MCF 10A (cell line): ENCODE results near the gene PTH1R. TPM values are rescaled to one million over a fixed set of nuclear protein-coding genes. Genes with fewer than 3 reads are reported as not detected.

Source experiments
- BruUV-seq: library from RNA; stranded (reverse); fragments of 400-500 nt; replicated peaks from 2 replicates; lab custom pipeline; 2021; lab: Mats Ljungman, UMichigan
- CTCF ChIA-PET: fragments of 300-600 bp; sonication (Branson Sonifier 250); formaldehyde crosslinking; extraction: SDS; loops from one replicate; lab custom pipeline; 2021; ENCODE audit warnings: antibody characterized with exemption, inconsistent platforms; lab: Yijun Ruan, JAX
- POLR2A ChIA-PET: fragments of 300-600, 350-650 bp; sonication (Branson Sonifier 250); formaldehyde crosslinking; extraction: SDS; loops from one replicate; lab custom pipeline; 2020; ENCODE audit warnings: antibody characterized with exemption, inconsistent platforms; lab: Yijun Ruan, JAX
- DNase-seq: peaks from one replicate; pipeline ENCODE4 v3.0.0-alpha.2; 2018; ENCODE audit not compliant: unreplicated experiment
- H3K27ac Mint-ChIP-seq: one replicate; pipeline ENCODE4 v1.8.0; 2022; ENCODE audit warnings: mild to moderate bottlenecking, low read depth, mixed read lengths; ENCODE audit not compliant: unreplicated experiment
- H3K27me3 Mint-ChIP-seq: one replicate; pipeline ENCODE4 v1.8.0; 2022; ENCODE audit warnings: mixed read lengths; ENCODE audit not compliant: insufficient read depth, unreplicated experiment
- H3K36me3 Mint-ChIP-seq: one replicate; pipeline ENCODE4 v1.8.0; 2022; ENCODE audit warnings: mild to moderate bottlenecking, moderate library complexity, mixed read lengths; ENCODE audit not compliant: insufficient read depth, unreplicated experiment
- H3K4me1 Mint-ChIP-seq: one replicate; pipeline ENCODE4 v1.8.0; 2022; ENCODE audit warnings: mixed read lengths; ENCODE audit not compliant: insufficient read depth, unreplicated experiment
- H3K4me3 Mint-ChIP-seq: one replicate; pipeline ENCODE4 v1.8.0; 2022; ENCODE audit warnings: mild to moderate bottlenecking, moderate library complexity, mixed read lengths; ENCODE audit not compliant: unreplicated experiment
- H3K9me3 Mint-ChIP-seq: one replicate; pipeline ENCODE4 v1.8.0; 2022; ENCODE audit warnings: mixed read lengths; ENCODE audit not compliant: unreplicated experiment
- CTCF ChIP-seq: fragments of 200-600 bp; IDR thresholded peaks from one replicate; pipeline ENCODE4 v1.8.0; 2022; ENCODE audit warnings: antibody characterized with exemption, mild to moderate bottlenecking; ENCODE audit not compliant: unreplicated experiment
- intact Hi-C: fragments of 100-400 bp; cut with micrococcal nuclease; formaldehyde crosslinking; loops from 2 replicates; pipeline ENCODE4 v1.14.1; 2022
- total RNA-seq: library from RNA; stranded (reverse); gene quantifications from 2 replicates; pipeline ENCODE4 v1.2.3, GENCODE V29; 2022

The PTH1R gene
- total RNA-seq, 1 experiment from 2014 or later: not detected

- H3K9me3 Mint-ChIP-seq: no peaks in the 10 kb centered on the region
- H3K36me3 Mint-ChIP-seq: no peaks in the 10 kb centered on the region
- no peak for TF ChIP-seq CTCF
- H3K4me1 Mint-ChIP-seq: peaks cover 4% of the 10 kb centered on the region
- no peak overlapping the region for H3K4me3 Mint-ChIP-seq
- H3K27me3 Mint-ChIP-seq: no peaks in the 10 kb centered on the region
- H3K27ac Mint-ChIP-seq: no peak overlapping the region
- intact Hi-C loops: no loop called here
- POLR2A ChIA-PET: no interaction called here
- CTCF ChIA-PET: no interaction called here
- BruUV-seq: no TSS peak
- no peak for DNase-seq
Observed at GRCh38 chr3:46904303-46905212, 27.0 kb downstream of the PTH1R start.

DNA sequence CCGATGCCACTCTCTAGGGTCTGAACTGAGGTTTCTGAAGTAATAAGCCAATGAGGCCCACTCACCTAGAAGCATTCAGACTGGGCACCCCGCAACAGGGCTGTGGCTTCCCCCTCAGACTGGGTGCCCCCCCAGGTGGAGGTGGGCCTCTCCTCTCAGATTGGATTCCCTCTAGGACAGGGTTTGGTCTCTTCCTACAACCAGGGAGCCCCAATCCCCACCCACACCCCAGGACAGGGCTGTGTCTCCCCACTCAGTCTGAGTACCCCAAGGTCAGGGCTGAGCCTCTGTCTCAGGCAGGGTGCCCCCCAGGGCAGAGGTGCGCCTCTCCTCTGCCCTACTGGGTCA lies 27.7 kb downstream of the PTH1R start:
- peaks cover 5% of the 10 kb centered on the region for H3K4me1 Mint-ChIP-seq
- CTCF ChIA-PET: interaction anchor here (1.1 kb wide), 1 partner anchor 10 kb away, joined by 3 read pairs; no protein-coding TSS in a partner anchor
- no TSS peak for BruUV-seq

DNA sequence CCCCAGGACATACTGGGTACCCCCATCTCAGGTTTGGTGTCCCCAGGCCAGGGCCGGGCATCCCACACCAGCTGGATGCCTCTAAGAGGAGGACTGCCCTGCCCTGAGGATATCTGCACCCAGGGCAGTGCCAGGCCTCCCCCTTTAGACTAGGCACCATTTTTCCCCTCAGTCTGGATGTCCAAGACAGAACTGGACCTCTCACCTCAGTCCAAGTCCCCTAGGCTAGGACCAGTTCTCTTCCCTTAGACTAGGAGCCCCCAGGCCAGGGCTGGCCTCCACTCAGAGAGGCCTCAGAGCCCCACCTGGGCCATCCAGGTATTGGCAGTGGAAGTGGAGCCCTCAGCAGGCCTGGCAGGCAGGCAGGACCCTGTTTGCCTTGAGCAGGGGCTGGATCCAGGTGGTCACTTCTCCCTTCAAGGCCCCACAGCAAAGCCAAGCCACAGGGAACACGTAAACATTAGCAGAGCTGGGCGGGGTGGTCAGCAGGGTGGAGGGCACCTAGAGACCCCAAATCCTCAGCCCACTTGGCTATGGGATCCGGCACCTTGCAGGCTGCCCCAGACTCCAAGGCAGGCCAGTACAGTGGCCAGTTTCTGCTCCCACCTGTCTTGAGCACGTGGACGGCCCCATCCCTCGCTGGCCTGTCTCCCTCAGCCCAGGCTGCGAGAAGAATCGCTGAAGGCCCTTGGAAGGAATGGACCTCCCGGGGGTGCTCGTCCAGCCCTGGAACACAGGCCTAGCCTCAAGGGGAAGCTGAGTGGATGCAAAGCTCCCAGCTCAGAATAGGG lies 28.3 kb downstream of the PTH1R start:
- no peak for DNase-seq
- ChIA-PET POLR2A (no interaction called here), CTCF (interaction anchor here (0.7 to 1.2 kb wide), 4 partner anchors 9 to 417 kb away, joined by 3 to 8 read pairs (median 3); no protein-coding TSS in a partner anchor)
- H3K27ac Mint-ChIP-seq: no peak overlapping the region
- intact Hi-C loops: no loop called here
- no TSS peak for BruUV-seq
- peaks cover 5% of the 10 kb centered on the region for H3K4me1 Mint-ChIP-seq
- H3K9me3 Mint-ChIP-seq: no peaks in the 10 kb centered on the region
- no peaks in the 10 kb centered on the region for H3K36me3 Mint-ChIP-seq
- H3K4me3 Mint-ChIP-seq: no peak overlapping the region
- H3K27me3 Mint-ChIP-seq: no peaks in the 10 kb centered on the region
- no peak for TF ChIP-seq CTCF

More for the DNA sequence above, 27.7 kb downstream of the PTH1R start:
- no peaks in the 10 kb centered on the region for H3K36me3 Mint-ChIP-seq
- H3K27ac Mint-ChIP-seq: no peak overlapping the region
- H3K9me3 Mint-ChIP-seq: no peaks in the 10 kb centered on the region
- no peak for DNase-seq
- no peak overlapping the region for H3K4me3 Mint-ChIP-seq
- TF ChIP-seq CTCF: no peak
- POLR2A ChIA-PET: no interaction called here
- intact Hi-C loops: no loop called here
- no peaks in the 10 kb centered on the region for H3K27me3 Mint-ChIP-seq
